PC-3 (cell line): Measurements from ENCODE around the gene SCN8A. TPM values are rescaled to one million over a fixed set of nuclear protein-coding genes. Genes with fewer than 3 reads are reported as not detected.

Source experiments
- ATAC-seq: fragments of 200-7000 bp; cut with Tn5 transposase; 2 replicates; pipeline ENCODE4 v1.9.1; 2020; ENCODE audit warnings: mild to moderate bottlenecking, moderate library complexity
- BruUV-seq: library from RNA; stranded (reverse); fragments of 400-500 nt; replicated peaks from 2 replicates; lab custom pipeline; 2021; lab: Mats Ljungman, UMichigan
- CTCF ChIA-PET: fragments of 300-600 bp; sonication (Branson Sonifier 250); formaldehyde crosslinking; loops from one replicate; lab custom pipeline; 2022; ENCODE audit warnings: antibody characterized with exemption; lab: Charles Lee
- POLR2A ChIA-PET: fragments of 300-600 bp; sonication (Branson Sonifier 250); formaldehyde crosslinking; loops from one replicate; lab custom pipeline; 2022; ENCODE audit warnings: antibody characterized with exemption; ENCODE audit not compliant: unreplicated experiment; lab: Charles Lee
- DNase-seq: peaks from one replicate; pipeline ENCODE4 v3.0.0-alpha.2; 2015
- H2AFZ ChIP-seq: fragments of 300-600 bp; sonication (generic); 2 replicates; pipeline ENCODE4 v1.6.0; 2016; ENCODE audit warnings: antibody characterized with exemption, low read length
- H3F3A ChIP-seq: fragments of 300-600 bp; sonication (generic); one replicate; pipeline ENCODE4 v1.6.0; 2017; ENCODE audit warnings: antibody characterized with exemption, low read length, control low read depth, mild to moderate bottlenecking; ENCODE audit not compliant: unreplicated experiment
- H3K27ac ChIP-seq: fragments of 300-600 bp; sonication (generic); 2 replicates; pipeline ENCODE4 v1.5.1; 2016; ENCODE audit warnings: mild to moderate bottlenecking, low read length
- H3K27me3 ChIP-seq: fragments of 300-600 bp; sonication (generic); 2 replicates; pipeline ENCODE4 v1.6.1; 2016; ENCODE audit warnings: low read length, mixed read lengths
- H3K36me3 ChIP-seq: fragments of 300-600 bp; sonication (generic); 2 replicates; pipeline ENCODE4 v1.6.1; 2016; ENCODE audit warnings: low read depth, mixed run types, low read length, mixed read lengths
- H3K4me1 ChIP-seq: fragments of 300-600 bp; sonication (generic); 2 replicates; pipeline ENCODE4 v1.5.1; 2016; ENCODE audit warnings: low read length; ENCODE audit not compliant: insufficient read depth
- H3K4me2 ChIP-seq: fragments of 300-600 bp; sonication (generic); 2 replicates; pipeline ENCODE4 v1.6.0; 2016; ENCODE audit warnings: low read length
- H3K4me3 ChIP-seq: fragments of 300-600 bp; sonication (generic); 2 replicates; pipeline ENCODE4 v1.5.1; 2016; ENCODE audit warnings: mild to moderate bottlenecking, low read length, mixed read lengths
- H3K79me2 ChIP-seq: fragments of 300-600 bp; sonication (generic); 2 replicates; pipeline ENCODE4 v1.6.1; 2017; ENCODE audit warnings: low read length, mixed read lengths
- H3K9ac ChIP-seq: fragments of 300-600 bp; sonication (generic); 2 replicates; pipeline ENCODE4 v1.6.0; 2016; ENCODE audit warnings: mild to moderate bottlenecking, low read length
- H3K9me2 ChIP-seq: fragments of 300-600 bp; sonication (generic); replicated peaks from 2 replicates; pipeline ENCODE4 v1.6.1; 2016; ENCODE audit warnings: mixed run types, low read length, mixed read lengths
- H3K9me3 ChIP-seq: fragments of 300-600 bp; sonication (generic); 2 replicates; pipeline ENCODE4 v1.6.1; 2016; ENCODE audit warnings: low read length, mixed read lengths
- H4K20me1 ChIP-seq: fragments of 300-600 bp; sonication (generic); 2 replicates; pipeline ENCODE4 v1.6.1; 2016; ENCODE audit warnings: low read length, mixed read lengths
- EZH2 ChIP-seq: fragments of 300-600 bp; sonication (generic); IDR thresholded peaks from one replicate; pipeline ENCODE4 v1.6.1; 2017; ENCODE audit warnings: antibody characterized with exemption, mild to moderate bottlenecking, low read length; ENCODE audit not compliant: unreplicated experiment
- EZH2phosphoT487 ChIP-seq: fragments of 300-600 bp; sonication (generic); IDR thresholded peaks from 2 replicates; pipeline ENCODE4 v1.6.1; 2018; ENCODE audit warnings: mild to moderate bottlenecking, antibody characterized with exemption, low read length, borderline replicate concordance
- intact Hi-C: fragments of 100-400 bp; cut with micrococcal nuclease; formaldehyde crosslinking; loops from 2 replicates; pipeline ENCODE4 v1.9.0; 2023
- total RNA-seq: library from RNA; depleted of rRNA; stranded (reverse); fragments of >200 nt; gene quantifications from 2 replicates; pipeline ENCODE4 v1.2.3, GENCODE V29; 2014
- TF ChIP-seq, protein P1 (sequence below): fragments of 300-600 bp; sonication (generic); conservative IDR thresholded peaks from 2 replicates; pipeline ENCODE4 v1.5.1; 2017; ENCODE audit warnings: antibody characterized with exemption, low read depth, mild to moderate bottlenecking, low read length

The SCN8A gene
- total RNA-seq, 1 experiment from 2014 or later, result 12.7 TPM

DNA sequence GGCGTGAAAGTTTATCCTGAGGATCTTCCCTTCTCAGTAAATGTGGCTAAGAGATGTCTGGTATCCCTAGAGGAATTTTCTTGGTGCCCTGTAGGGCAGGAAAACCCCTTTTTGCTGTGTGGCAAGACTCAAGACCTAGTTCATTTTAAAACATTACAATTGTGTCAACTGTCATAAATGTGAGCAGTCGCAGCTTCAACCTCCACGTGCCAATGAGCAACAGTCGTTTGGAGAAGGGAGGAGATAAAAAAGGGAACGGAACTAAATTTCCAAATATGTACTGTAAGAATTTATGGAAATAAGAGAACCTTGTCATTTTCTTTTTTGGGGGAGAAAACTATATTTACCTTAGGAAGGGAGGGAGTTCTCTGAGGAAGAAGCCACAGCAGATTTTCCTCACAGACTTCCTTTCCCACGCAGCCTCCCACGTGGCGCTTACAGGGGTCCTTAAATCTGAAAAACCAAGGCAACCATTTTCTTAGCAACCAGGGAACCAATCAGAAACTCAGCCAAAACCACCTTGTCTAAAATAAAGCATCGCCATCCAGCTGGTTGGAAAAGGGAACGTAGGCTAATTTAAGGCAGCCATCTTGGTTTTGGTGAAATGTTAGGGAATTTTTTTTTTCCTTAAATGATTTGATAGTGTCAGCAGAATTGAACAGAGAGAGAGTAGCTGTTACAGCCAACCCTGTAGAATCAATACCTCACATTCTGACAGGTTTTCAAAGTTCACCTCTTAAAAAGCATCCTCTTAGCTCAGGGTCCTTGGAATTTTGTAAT is 158.4 kb downstream of the SCN8A start:
- TF ChIP-seq, protein P1, sequence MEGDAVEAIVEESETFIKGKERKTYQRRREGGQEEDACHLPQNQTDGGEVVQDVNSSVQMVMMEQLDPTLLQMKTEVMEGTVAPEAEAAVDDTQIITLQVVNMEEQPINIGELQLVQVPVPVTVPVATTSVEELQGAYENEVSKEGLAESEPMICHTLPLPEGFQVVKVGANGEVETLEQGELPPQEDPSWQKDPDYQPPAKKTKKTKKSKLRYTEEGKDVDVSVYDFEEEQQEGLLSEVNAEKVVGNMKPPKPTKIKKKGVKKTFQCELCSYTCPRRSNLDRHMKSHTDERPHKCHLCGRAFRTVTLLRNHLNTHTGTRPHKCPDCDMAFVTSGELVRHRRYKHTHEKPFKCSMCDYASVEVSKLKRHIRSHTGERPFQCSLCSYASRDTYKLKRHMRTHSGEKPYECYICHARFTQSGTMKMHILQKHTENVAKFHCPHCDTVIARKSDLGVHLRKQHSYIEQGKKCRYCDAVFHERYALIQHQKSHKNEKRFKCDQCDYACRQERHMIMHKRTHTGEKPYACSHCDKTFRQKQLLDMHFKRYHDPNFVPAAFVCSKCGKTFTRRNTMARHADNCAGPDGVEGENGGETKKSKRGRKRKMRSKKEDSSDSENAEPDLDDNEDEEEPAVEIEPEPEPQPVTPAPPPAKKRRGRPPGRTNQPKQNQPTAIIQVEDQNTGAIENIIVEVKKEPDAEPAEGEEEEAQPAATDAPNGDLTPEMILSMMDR, result no peak
- no peak for TF ChIP-seq EZH2phosphoT487
- no peak overlapping the region for H3K4me2 ChIP-seq
- no peaks in the 10 kb centered on the region for H3K79me2 ChIP-seq
- intact Hi-C loops, result no loop called here
- no peak for ATAC-seq
- DNase-seq, result no peak
- H3K4me3 ChIP-seq, result no peak overlapping the region
- H3K9ac ChIP-seq, result no peak overlapping the region
- ChIA-PET CTCF (no interaction called here), POLR2A (no interaction called here)
- H3K27me3 ChIP-seq, result no peaks in the 10 kb centered on the region
- no peaks in the 10 kb centered on the region for H3K9me3 ChIP-seq
- no peaks in the 10 kb centered on the region for H4K20me1 ChIP-seq
- H2AFZ ChIP-seq, result no peak overlapping the region
- H3K36me3 ChIP-seq, result peaks cover 16% of the 10 kb centered on the region; the same call in 1 of the 2 replicates
- no peak overlapping the region for H3K27ac ChIP-seq
- H3K9me2 ChIP-seq, result no peaks in the 10 kb centered on the region
- no peaks in the 10 kb centered on the region for H3F3A ChIP-seq
- no TSS peak for BruUV-seq
- no peaks in the 10 kb centered on the region for H3K4me1 ChIP-seq

DNA sequence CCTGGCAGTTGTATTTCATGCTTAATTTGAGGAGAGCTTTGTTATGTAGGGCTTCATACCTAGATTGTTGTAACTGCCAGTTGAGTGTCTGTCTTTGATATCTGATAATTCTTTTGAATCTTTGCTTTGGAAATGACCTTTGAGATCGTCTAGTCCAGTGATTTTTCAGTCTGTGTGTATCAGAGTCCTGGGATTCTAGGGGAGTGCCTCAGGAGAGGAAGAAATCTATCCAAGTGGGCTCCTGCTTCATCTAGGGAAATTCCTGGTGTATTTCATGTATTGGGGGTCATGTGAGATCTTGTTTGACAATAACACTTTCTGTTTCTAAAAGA is 158.9 kb downstream of the SCN8A start:
- no peak overlapping the region for H3K4me3 ChIP-seq
- no peak overlapping the region for H3K9ac ChIP-seq
- H3F3A ChIP-seq, result no peaks in the 10 kb centered on the region
- no peak overlapping the region for H3K27ac ChIP-seq
- no peaks in the 10 kb centered on the region for H4K20me1 ChIP-seq
- POLR2A ChIA-PET, result no interaction called here
- no TSS peak for BruUV-seq
- peaks cover 16% of the 10 kb centered on the region; the same call in 1 of the 2 replicates for H3K36me3 ChIP-seq
- no peaks in the 10 kb centered on the region for H3K9me3 ChIP-seq
- CTCF ChIA-PET, result no interaction called here
- intact Hi-C loops, result no loop called here
- no peak overlapping the region for H3K4me2 ChIP-seq
- TF ChIP-seq, protein P1, result no peak
- TF ChIP-seq EZH2 (no peak), EZH2phosphoT487 (no peak)
- H2AFZ ChIP-seq, result no peak overlapping the region
- ATAC-seq (no peak), DNase-seq (no peak)
- no peaks in the 10 kb centered on the region for H3K79me2 ChIP-seq
- H3K4me1 ChIP-seq, result no peaks in the 10 kb centered on the region
- no peaks in the 10 kb centered on the region for H3K27me3 ChIP-seq
- no peaks in the 10 kb centered on the region for H3K9me2 ChIP-seq

- TF ChIP-seq EZH2 (no peak), EZH2phosphoT487 (no peak)
- TF ChIP-seq, protein P1, result no peak
Observed at GRCh38 chr12:51751661-51752060, 160.6 kb downstream of the SCN8A start.

More at GRCh38 chr12:51751661-51752060, 160.6 kb downstream of the SCN8A start:
- H3K27ac ChIP-seq, result no peak overlapping the region
- no peaks in the 10 kb centered on the region for H4K20me1 ChIP-seq
- H3K4me3 ChIP-seq, result no peak overlapping the region
- intact Hi-C loops, result no loop called here
- no peaks in the 10 kb centered on the region for H3K4me1 ChIP-seq
- no peak overlapping the region for H3K4me2 ChIP-seq
- H3K27me3 ChIP-seq, result no peaks in the 10 kb centered on the region
- H3K79me2 ChIP-seq, result no peaks in the 10 kb centered on the region
- CTCF ChIA-PET, result no interaction called here
- H3K36me3 ChIP-seq, result peaks cover 12% of the 10 kb centered on the region; the same call in 1 of the 2 replicates
- H3K9ac ChIP-seq, result no peak overlapping the region
- BruUV-seq, result no TSS peak
- DNase-seq (no peak), ATAC-seq (no peak)
- no peak overlapping the region for H2AFZ ChIP-seq
- H3K9me3 ChIP-seq, result no peaks in the 10 kb centered on the region
- H3K9me2 ChIP-seq, result no peaks in the 10 kb centered on the region
- POLR2A ChIA-PET, result no interaction called here
- H3F3A ChIP-seq, result no peaks in the 10 kb centered on the region
